ENCODE results near the gene GPRASP3. TPM values are rescaled to one million over a fixed set of nuclear protein-coding genes. Genes with fewer than 3 reads are reported as not detected.
A peak's percentile ranks its signal among the peaks of the same experiment; 100 is the strongest.

GPRASP3 gene
- total RNA-seq, 2 donors from 2014 or later = 4.4 to 5.9 TPM

- Histone ChIP-seq H3K9me3 (no peaks in the 10 kb centered on the region), H3K27me3 (replicated peaks; ENCODE audit: insufficient read depth) (no peaks in the 10 kb centered on the region), H3K4me1 (replicated peaks) (no peaks in the 10 kb centered on the region), H3K36me3 (no peaks in the 10 kb centered on the region), H3K27ac (no peak overlapping the region), H3K4me3 (peak overlapping the region; percentile 39 to 47)
- no peak for DNase-seq (ENCODE audit: low spot score)
- WGBS = 18% methylated on average over 6 of the region's 14 CpGs
- intact Hi-C loops (cut with DNase I) = no loop called here
- TF ChIP-seq, protein P1, sequence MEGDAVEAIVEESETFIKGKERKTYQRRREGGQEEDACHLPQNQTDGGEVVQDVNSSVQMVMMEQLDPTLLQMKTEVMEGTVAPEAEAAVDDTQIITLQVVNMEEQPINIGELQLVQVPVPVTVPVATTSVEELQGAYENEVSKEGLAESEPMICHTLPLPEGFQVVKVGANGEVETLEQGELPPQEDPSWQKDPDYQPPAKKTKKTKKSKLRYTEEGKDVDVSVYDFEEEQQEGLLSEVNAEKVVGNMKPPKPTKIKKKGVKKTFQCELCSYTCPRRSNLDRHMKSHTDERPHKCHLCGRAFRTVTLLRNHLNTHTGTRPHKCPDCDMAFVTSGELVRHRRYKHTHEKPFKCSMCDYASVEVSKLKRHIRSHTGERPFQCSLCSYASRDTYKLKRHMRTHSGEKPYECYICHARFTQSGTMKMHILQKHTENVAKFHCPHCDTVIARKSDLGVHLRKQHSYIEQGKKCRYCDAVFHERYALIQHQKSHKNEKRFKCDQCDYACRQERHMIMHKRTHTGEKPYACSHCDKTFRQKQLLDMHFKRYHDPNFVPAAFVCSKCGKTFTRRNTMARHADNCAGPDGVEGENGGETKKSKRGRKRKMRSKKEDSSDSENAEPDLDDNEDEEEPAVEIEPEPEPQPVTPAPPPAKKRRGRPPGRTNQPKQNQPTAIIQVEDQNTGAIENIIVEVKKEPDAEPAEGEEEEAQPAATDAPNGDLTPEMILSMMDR (IDR thresholded peaks at IDR 0.05) = no peak
- TF ChIP-seq POLR2A (IDR thresholded peaks at IDR 0.05) (no peak), POLR2AphosphoS5 (IDR thresholded peaks at IDR 0.05) (no peak)
Measured at GRCh38 chrX:102745513-102745856, 24.9 kb downstream of the GPRASP3 start.

GRCh38 chrX:102745857-102746584 is 25.5 kb downstream of the GPRASP3 start:
- peak overlapping the region; percentile 39 to 47 for H3K4me3 ChIP-seq
- no peaks in the 10 kb centered on the region for H3K36me3 ChIP-seq
- H3K27me3 ChIP-seq (replicated peaks; ENCODE audit: insufficient read depth) = no peaks in the 10 kb centered on the region
- DNase-seq (ENCODE audit: low spot score) = peak; percentile 5
- H3K9me3 ChIP-seq = no peaks in the 10 kb centered on the region
- TF ChIP-seq POLR2AphosphoS5 (IDR thresholded peaks at IDR 0.05) (no peak), POLR2A (IDR thresholded peaks at IDR 0.05) (no peak)
- TF ChIP-seq, protein P1 (IDR thresholded peaks at IDR 0.05) = no peak
- 0% methylated on average over 8 of the region's 61 CpGs for WGBS
- no peaks in the 10 kb centered on the region for H3K4me1 ChIP-seq (replicated peaks)
- intact Hi-C loops (cut with DNase I) = no loop called here
- H3K27ac ChIP-seq = peak overlapping the region in 1 of 2 donors; percentile 36

GRCh38 chrX:102765217-102765616 is 44.7 kb downstream of the GPRASP3 start:
- no peaks in the 10 kb centered on the region for H3K36me3 ChIP-seq
- H3K27me3 ChIP-seq (replicated peaks; ENCODE audit: insufficient read depth) = no peaks in the 10 kb centered on the region
- no peaks in the 10 kb centered on the region for H3K4me1 ChIP-seq (replicated peaks)
- no peak overlapping the region for H3K27ac ChIP-seq
- 64% methylated on average over 2 of the region's 2 CpGs for WGBS
- no peak overlapping the region for H3K4me3 ChIP-seq
- no peaks in the 10 kb centered on the region for H3K9me3 ChIP-seq
- TF ChIP-seq, protein P1 (IDR thresholded peaks at IDR 0.05) = no peak
- TF ChIP-seq POLR2AphosphoS5 (IDR thresholded peaks at IDR 0.05) = no peak
- TF ChIP-seq POLR2A (IDR thresholded peaks at IDR 0.05) = no peak
- no peak for DNase-seq (ENCODE audit: low spot score)
- intact Hi-C loops (cut with DNase I) = no loop called here

GRCh38 chrX:102765809-102766208 is 45.3 kb downstream of the GPRASP3 start:
- TF ChIP-seq, protein P1 (IDR thresholded peaks at IDR 0.05) = no peak
- TF ChIP-seq POLR2AphosphoS5 (IDR thresholded peaks at IDR 0.05) (no peak), POLR2A (IDR thresholded peaks at IDR 0.05) (no peak)
- Histone ChIP-seq H3K9me3 (no peaks in the 10 kb centered on the region), H3K4me1 (replicated peaks) (no peaks in the 10 kb centered on the region), H3K27ac (no peak overlapping the region), H3K27me3 (replicated peaks; ENCODE audit: insufficient read depth) (no peaks in the 10 kb centered on the region), H3K36me3 (no peaks in the 10 kb centered on the region), H3K4me3 (no peak overlapping the region)
- intact Hi-C loops (cut with DNase I) = no loop called here
- WGBS = 69% methylated on average over 4 of the region's 4 CpGs
- no peak for DNase-seq (ENCODE audit: low spot score)

DNA sequence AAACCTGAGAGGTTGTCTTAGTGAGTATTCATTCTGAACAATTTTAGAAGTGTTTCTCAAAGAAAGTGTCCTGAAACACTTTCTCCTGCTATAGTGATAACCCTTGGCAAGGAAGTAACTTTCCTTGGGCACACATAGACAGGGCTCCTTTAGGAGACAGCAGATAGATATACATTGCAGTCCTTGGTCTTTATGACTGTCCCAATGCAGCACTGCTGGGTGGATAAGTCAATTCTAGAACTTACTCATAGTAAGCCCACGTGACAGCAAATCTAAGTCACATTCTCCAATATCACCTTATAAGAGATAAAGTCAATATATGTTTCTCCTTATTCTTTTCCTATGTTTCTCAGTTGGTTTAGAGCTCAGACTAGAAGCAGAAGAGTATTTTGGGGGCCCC is 46.7 kb downstream of the GPRASP3 start:
- no peaks in the 10 kb centered on the region for H3K4me1 ChIP-seq (replicated peaks)
- 100% methylated on average over 1 of the region's 1 CpG for WGBS
- H3K27me3 ChIP-seq (replicated peaks; ENCODE audit: insufficient read depth) = no peaks in the 10 kb centered on the region
- intact Hi-C loops (cut with DNase I) = no loop called here
- H3K27ac ChIP-seq = no peak overlapping the region
- H3K4me3 ChIP-seq = no peak overlapping the region
- H3K36me3 ChIP-seq = no peaks in the 10 kb centered on the region
- no peak for DNase-seq (ENCODE audit: low spot score)
- TF ChIP-seq POLR2A (IDR thresholded peaks at IDR 0.05) (no peak), POLR2AphosphoS5 (IDR thresholded peaks at IDR 0.05) (no peak)
- TF ChIP-seq, protein P1 (IDR thresholded peaks at IDR 0.05) = no peak
- no peaks in the 10 kb centered on the region for H3K9me3 ChIP-seq
